Stimulated activated CD4-positive, alpha-beta T cell treated with anti-CD3 and anti-CD28 coated beads, Interleukin-1b, Interleukin-23, amount 100 ng/mL, for 4 hours (primary cell): ENCODE results near the gene BMP7.

Experiments used
- DNase-seq, 2 donors: peaks; one replicate each; pipeline ENCODE4 v3.0.0-alpha.2; 2020; ENCODE audit warnings: low read depth in 2 of 2

BMP7 gene

GRCh38 chr20:57266291-57267157 is at the start of gene BMP7:
TSS of gene BMP7 (minus strand) at chr20:57266641. CDS start at chr20:57266122, 519 bp downstream.
- DNase-seq = no peak

GRCh38 chr20:57315976-57316480 is 49.6 kb upstream of the BMP7 start:
- no peak for DNase-seq

GRCh38 chr20:57315083-57315975 is 48.9 kb upstream of the BMP7 start:
- DNase-seq = no peak

- no peak for DNase-seq
Observed at GRCh38 chr20:57313951-57314350, 47.5 kb upstream of the BMP7 start.

- DNase-seq = no peak
Observed at GRCh38 chr20:57313230-57313629, 46.8 kb upstream of the BMP7 start.

- DNase-seq = no peak
Observed at GRCh38 chr20:57312138-57312537, 45.7 kb upstream of the BMP7 start.

- no peak for DNase-seq
Observed at GRCh38 chr20:57310821-57311514, 44.5 kb upstream of the BMP7 start.

- no peak for DNase-seq
Observed at GRCh38 chr20:57309544-57310115, 43.2 kb upstream of the BMP7 start.

- DNase-seq = no peak
Observed at GRCh38 chr20:57308451-57309271, 42.2 kb upstream of the BMP7 start.

GRCh38 chr20:57306747-57307146 is 40.3 kb upstream of the BMP7 start:
- DNase-seq = no peak

- no peak for DNase-seq
Observed at GRCh38 chr20:57301026-57301425, 34.6 kb upstream of the BMP7 start.

GRCh38 chr20:57298457-57298856 is 32.0 kb upstream of the BMP7 start:
- DNase-seq = no peak

- no peak for DNase-seq
Observed at GRCh38 chr20:57294550-57294949, 28.1 kb upstream of the BMP7 start.

GRCh38 chr20:57293995-57294394 is 27.6 kb upstream of the BMP7 start:
- no peak for DNase-seq

- DNase-seq = no peak
Observed at GRCh38 chr20:57292611-57293010, 26.2 kb upstream of the BMP7 start.

GRCh38 chr20:57291694-57292093 is 25.3 kb upstream of the BMP7 start:
- no peak for DNase-seq

- DNase-seq = no peak
Observed at GRCh38 chr20:57291003-57291402, 24.6 kb upstream of the BMP7 start.

- DNase-seq = no peak
Observed at GRCh38 chr20:57290178-57290484, 23.7 kb upstream of the BMP7 start.

GRCh38 chr20:57289391-57290177 is 23.1 kb upstream of the BMP7 start:
- DNase-seq = no peak

- DNase-seq = no peak
Observed at GRCh38 chr20:57288651-57289277, 22.3 kb upstream of the BMP7 start.
